Body of pancreas (tissue), 4 donors: Measurements from ENCODE around the gene DOC2B.

Experiments
- POLR2A ChIP-seq, 3 donors: fragments of 450-650 bp; IDR thresholded peaks; one replicate each; pipeline ENCODE4 v1.6.1; 2016; ENCODE audit warnings: antibody characterized with exemption in 3 of 3, mild to moderate bottlenecking in 2 of 3
- TF ChIP-seq, protein P1 (sequence below), 7 experiments: fragments of 450-650 bp in 4 of 7; fragments of 200-600 bp in 3 of 7; sonication (generic) in 3 of 7; IDR thresholded peaks; one replicate each; pipeline ENCODE4 v1.5.1; 2016 to 2019; ENCODE audit warnings: antibody characterized with exemption in 7 of 7

DNA sequence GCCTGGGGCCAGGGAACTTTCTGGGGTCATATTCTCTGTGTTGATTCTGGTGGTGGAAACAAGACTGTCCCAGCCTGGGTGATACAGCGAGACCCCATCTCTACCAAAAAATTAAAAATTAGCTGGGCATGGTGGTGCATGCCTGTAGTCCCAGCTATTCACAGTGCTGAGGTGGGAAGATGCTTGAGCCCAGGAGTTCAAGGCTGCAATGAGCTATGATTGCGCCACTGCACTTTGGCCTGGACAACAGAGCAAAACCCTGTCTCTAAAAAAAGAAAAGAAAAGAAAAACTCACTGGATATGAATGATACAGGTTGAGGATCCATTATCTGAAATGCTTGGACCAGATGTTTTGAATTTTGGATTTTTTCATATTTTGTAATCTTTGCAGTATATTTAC lies 30.4 kb downstream of the DOC2B start:
- TF ChIP-seq POLR2A (IDR thresholded peaks at IDR 0.05) = no peak
- TF ChIP-seq, protein P1, sequence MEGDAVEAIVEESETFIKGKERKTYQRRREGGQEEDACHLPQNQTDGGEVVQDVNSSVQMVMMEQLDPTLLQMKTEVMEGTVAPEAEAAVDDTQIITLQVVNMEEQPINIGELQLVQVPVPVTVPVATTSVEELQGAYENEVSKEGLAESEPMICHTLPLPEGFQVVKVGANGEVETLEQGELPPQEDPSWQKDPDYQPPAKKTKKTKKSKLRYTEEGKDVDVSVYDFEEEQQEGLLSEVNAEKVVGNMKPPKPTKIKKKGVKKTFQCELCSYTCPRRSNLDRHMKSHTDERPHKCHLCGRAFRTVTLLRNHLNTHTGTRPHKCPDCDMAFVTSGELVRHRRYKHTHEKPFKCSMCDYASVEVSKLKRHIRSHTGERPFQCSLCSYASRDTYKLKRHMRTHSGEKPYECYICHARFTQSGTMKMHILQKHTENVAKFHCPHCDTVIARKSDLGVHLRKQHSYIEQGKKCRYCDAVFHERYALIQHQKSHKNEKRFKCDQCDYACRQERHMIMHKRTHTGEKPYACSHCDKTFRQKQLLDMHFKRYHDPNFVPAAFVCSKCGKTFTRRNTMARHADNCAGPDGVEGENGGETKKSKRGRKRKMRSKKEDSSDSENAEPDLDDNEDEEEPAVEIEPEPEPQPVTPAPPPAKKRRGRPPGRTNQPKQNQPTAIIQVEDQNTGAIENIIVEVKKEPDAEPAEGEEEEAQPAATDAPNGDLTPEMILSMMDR (IDR thresholded peaks at IDR 0.05) = no peak
